HG03097 (cell line): ENCODE results near the gene B4GALT6.
"Not testable (repeated sequence)": the region's sequence is repeated elsewhere in the genome, so short reads cannot be mapped to it uniquely, and the experiment has no call there.

Source experiments
- ATAC-seq: cut with Tn5 transposase; IDR thresholded peaks from one replicate; pipeline ENCODE4 v1.9.1; 2021; ENCODE audit not compliant: unreplicated experiment, low FRiP score

The B4GALT6 gene, protein sequence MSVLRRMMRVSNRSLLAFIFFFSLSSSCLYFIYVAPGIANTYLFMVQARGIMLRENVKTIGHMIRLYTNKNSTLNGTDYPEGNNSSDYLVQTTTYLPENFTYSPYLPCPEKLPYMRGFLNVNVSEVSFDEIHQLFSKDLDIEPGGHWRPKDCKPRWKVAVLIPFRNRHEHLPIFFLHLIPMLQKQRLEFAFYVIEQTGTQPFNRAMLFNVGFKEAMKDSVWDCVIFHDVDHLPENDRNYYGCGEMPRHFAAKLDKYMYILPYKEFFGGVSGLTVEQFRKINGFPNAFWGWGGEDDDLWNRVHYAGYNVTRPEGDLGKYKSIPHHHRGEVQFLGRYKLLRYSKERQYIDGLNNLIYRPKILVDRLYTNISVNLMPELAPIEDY

DNA sequence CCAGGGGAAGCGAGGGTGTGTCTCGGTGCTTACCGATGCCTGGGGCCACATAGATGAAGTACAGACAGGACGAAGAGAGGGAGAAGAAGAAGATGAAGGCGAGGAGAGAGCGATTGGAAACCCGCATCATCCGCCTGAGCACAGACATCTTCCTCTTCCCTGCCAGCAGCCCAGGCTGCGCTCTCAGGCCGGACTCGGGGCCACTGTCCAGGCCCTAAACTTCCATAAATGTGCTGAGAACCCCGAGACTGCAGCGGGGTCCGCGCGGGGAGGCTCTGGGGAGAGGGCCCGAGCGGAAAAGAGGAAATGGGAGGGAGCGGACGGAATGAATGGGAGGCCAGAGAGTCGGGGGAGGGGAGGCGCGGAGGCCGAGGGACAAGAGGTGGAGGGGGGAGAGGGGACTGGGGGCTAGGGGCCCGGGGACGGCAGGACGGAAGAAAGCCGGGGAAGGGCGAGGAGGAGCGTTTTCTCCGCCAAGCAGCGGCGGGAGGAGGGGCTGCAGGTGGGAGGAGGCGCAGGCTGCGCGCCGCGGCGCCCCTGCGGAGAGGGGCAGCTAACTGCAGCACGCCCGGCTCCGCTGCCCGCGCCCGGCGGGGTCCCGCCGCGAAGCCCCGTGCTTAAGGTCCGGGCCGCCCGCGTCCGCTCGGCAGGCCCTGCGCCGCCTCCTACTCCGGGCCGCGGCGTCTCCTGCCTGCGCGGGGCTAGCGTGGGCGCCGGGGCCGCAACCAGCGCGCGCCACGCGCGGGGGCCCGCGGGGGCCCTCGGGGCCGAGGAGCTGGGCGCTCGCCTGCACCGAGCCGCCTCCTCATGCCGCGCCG lies at the start of gene B4GALT6:
Gene B4GALT6 (minus strand): TSS at position 303 of the 818 bp plus-strand sequence. CDS start 155 bp downstream, at position 148.
- ATAC-seq = peak; percentile 38

DNA sequence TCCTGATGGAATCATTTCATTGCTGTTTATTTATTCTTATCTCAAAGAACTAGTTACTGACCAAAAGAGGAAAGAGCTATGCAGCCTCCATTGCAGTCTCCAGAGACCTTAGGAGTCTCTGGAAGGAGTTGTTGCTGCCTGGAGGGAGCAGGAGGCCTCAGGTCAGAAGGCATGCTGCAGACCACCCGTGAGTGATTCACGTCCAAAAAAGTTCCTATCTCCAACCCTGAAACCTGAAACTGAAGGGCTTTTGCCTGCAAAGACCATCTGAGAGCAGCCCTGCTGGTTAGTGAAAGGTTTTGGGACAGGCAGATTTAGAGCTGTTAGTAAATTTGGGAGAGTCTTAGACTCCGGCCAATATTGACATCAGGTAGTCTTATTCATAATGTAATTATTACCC lies 47.2 kb upstream of the B4GALT6 start:
- ATAC-seq = no peak

DNA sequence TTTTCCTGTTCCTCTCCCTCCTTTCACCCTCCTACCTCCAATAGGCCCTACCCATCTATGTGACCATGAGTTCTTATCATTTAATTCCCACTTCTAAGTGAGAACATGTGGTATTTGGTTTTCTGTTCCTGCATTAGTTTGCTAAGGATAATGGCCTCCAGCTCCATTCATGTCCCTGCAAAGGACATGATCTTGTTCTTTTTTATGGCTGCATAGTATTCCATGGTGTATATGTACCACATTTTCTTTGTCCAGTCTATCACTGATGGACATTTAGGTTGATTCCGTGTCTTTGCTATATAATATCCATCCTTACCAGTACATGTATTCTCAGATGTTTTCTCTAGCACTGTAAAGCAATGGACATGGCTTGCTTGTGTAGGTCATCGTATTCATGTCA lies 44.8 kb upstream of the B4GALT6 start:
- ATAC-seq = not testable (repeated sequence)

- no peak for ATAC-seq
Measured at GRCh38 chr18:31723990-31724711, 39.8 kb upstream of the B4GALT6 start.

DNA sequence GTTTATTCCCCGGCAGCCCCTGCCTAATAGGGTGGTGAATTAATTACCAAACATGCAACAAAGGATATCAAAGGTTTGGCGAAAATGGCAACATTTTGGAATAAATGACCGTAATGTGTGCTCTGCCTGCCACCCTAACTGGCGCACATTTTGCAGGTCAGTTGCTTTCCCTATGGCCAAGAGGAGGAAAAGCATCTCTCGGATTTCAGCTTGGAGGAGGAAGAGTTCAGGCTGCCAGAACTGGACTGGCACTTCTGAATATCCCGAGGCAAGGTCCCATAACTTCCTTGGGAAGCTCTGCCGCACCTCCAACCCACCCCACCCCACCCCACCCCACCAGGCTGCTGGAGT lies 39.2 kb upstream of the B4GALT6 start:
- ATAC-seq = no peak

GRCh38 chr18:31722369-31722957 lies 38.1 kb upstream of the B4GALT6 start:
- ATAC-seq = peak; percentile 97

GRCh38 chr18:31721601-31722000 lies 37.2 kb upstream of the B4GALT6 start:
- ATAC-seq = no peak

DNA sequence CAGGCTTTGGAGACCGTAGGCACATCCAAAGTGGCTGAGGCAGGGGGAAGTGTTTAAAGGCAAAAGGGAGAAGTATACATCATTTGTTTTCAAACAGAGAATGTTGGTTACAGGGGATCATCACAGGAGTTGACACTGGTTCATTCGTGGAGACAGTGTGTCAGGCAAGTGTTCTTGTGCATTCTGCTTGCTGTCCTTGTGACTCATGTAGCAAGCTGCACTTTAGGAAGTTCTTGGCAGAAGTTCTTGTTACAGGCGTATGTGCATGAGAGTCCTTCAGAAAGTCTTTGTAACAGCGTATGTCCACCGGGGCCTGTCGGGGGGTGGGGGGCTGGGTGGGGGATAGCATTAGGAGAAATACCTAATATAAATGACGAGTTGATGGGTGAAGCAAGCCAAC lies 36.5 kb upstream of the B4GALT6 start:
- ATAC-seq = no peak

- ATAC-seq = no peak
Measured at GRCh38 chr18:31719363-31720006, 35.1 kb upstream of the B4GALT6 start.

DNA sequence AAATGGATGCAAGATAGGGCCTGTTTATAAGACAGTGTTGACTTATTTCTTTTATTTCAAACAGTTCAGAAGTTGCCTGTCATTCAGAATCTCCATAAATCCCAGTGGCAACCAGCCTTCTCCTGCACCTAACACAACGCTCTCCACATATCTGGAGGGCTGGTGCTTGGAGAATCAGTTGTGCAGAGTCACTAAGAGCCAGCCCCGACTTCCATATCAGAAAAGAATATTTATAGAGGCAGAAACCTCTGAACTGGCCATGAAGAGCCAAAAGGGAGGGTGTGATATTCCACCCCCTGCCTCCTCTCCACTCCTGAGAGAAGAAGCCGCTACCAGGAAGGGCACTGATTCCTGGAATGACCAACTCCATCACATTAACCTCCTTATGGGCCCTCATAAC lies 34.0 kb upstream of the B4GALT6 start:
- no peak for ATAC-seq

DNA sequence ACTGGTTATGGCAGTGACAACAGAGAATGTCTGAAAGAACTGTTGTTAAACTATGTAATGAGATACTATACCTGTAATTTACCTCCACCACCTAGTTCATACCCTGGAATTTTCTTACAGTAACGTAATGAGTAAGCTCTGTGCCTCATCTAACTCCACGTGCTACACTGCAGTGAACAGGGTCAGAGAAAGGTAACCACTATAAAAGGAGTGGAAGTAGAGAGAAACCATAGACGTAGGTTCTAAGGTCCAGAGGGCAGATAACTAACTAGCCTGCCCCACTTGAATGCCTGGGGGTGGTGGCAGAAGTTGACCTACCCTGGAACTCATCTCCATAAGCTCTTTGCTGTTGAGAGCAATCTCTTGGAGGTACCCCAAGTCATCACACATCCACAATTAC lies 32.0 kb upstream of the B4GALT6 start:
- ATAC-seq = no peak

DNA sequence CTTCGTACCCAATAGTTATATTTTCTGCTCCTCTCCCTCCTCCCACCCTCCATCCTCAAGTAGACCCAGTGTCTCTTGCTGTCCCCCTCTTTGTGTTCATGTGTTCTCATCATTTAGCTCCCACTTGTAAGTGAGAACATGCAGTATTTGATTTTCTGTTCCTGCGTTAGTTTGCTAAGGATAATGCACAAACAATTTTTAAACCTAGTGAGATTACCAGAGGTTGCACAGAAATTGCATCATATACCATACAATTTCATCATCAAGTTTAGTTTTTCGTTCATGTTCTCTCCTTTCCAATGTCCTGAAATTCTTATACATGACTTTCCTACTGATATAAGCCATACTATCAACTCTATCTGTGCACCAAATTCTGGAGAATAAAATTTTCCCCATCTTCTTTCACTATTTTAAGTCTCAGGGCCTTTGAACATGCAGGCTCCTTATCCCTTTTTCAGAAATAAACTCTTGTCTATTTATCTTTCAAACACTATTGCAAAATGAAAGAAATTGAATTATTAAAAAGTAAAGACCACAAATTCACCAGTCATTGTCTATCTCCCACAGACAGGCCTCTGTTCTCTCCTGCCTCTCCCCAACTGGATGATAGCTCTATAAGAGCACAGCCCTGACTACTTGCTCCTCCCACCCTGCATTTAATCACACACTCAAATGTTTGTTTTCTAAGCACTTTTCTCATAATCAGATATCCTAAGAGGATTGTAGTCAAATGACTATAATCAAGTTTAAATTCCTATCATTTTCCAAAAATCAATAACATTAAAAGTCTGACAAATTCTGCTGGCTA lies 27.2 kb upstream of the B4GALT6 start:
- ATAC-seq = no peak

GRCh38 chr18:31710826-31711225 lies 26.4 kb upstream of the B4GALT6 start:
- ATAC-seq = no peak

- ATAC-seq = no peak
Measured at GRCh38 chr18:31707815-31708214, 23.4 kb upstream of the B4GALT6 start.

GRCh38 chr18:31702449-31702848 lies 18.1 kb upstream of the B4GALT6 start:
- no peak for ATAC-seq

DNA sequence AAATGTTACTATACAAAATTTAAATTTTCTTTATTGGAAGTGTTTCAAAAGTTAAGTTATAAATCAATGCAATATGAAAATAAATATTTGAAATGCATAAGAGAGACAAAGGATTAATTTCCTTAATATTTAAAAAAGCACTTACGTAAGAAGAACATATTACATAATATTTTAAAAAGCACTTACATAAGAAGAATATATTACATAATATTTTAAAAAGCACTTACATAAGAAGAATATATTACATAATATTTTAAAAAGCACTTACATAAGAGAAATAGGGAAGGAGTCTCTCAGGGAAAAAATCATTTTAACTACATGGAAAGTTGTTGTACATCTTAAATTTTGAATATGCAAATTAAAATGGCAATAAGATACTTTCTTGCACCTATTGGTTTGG lies 17.4 kb upstream of the B4GALT6 start:
- no peak for ATAC-seq

- ATAC-seq = no peak
Measured at GRCh38 chr18:31700990-31701389, 16.6 kb upstream of the B4GALT6 start.

GRCh38 chr18:31697351-31698298 lies 13.2 kb upstream of the B4GALT6 start:
- no peak for ATAC-seq
